HFF-Myc (cell line): ENCODE measurements around the gene VWA7.

Experiments used
- DNase-seq: peaks from one replicate; pipeline ENCODE4 v3.0.0-alpha.2; 2011; ENCODE audit warnings: low read depth; ENCODE audit errors: extremely low read depth
- H3K4me3 ChIP-seq: replicated peaks from 2 replicates; pipeline ENCODE4 v1.5.1; 2011; ENCODE audit warnings: low read depth, mild to moderate bottlenecking, control low read depth, low read length
- CTCF ChIP-seq: IDR thresholded peaks from 2 replicates; pipeline ENCODE4 v1.5.1; 2012; ENCODE audit warnings: mild to moderate bottlenecking, low read depth, low read length, control low read depth; ENCODE audit errors: missing control alignments

Gene VWA7

GRCh38 chr6:31725502-31726350 lies 51.4 kb downstream of the VWA7 start:
- no peak overlapping the region for H3K4me3 ChIP-seq
- TF ChIP-seq CTCF: no peak
- DNase-seq: no peak

- H3K4me3 ChIP-seq: no peak overlapping the region
- no peak for TF ChIP-seq CTCF
- DNase-seq: no peak
Observed at GRCh38 chr6:31723980-31724691, 53.0 kb downstream of the VWA7 start.

- TF ChIP-seq CTCF: no peak
- no peak for DNase-seq
- H3K4me3 ChIP-seq: no peak within 1 kb of the TSS
Observed at GRCh38 chr6:31723245-31723979, 53.7 kb downstream of the VWA7 start, which contains the start of gene MPIG6B. Gene MPIG6B, plus strand, starts transcription at chr6:31723373. Its CDS starts 11 bp downstream, at chr6:31723384.

- DNase-seq: no peak
- no peak for TF ChIP-seq CTCF
Observed at GRCh38 chr6:31722173-31722572, 55.0 kb downstream of the VWA7 start.

GRCh38 chr6:31721351-31722020 lies 55.6 kb downstream of the VWA7 start, which contains the start of gene LY6G6C:
Gene LY6G6C, minus strand, starts transcription at chr6:31721746. Its CDS starts 67 bp downstream, at chr6:31721679.
- DNase-seq: no peak
- no peak within 1 kb of the TSS for H3K4me3 ChIP-seq
- no peak for TF ChIP-seq CTCF

More at GRCh38 chr6:31722173-31722572, 55.0 kb downstream of the VWA7 start:
- H3K4me3 ChIP-seq: no peak overlapping the region

- no peak for DNase-seq
- no peak overlapping the region for H3K4me3 ChIP-seq
- no peak for TF ChIP-seq CTCF
Observed at GRCh38 chr6:31720196-31720770, 56.8 kb downstream of the VWA7 start.
